K562 (cell line): ENCODE measurements around the gene PFKL. TPM values are rescaled to one million over a fixed set of nuclear protein-coding genes. Genes with fewer than 3 reads are reported as not detected.

ENCODE experiments used
- CUX1 ChIP-seq: fragments of 200-800 bp; sonication (Bioruptor generic); IDR thresholded peaks from 2 replicates; pipeline ENCODE4 v1.6.1; 2016; ENCODE audit warnings: missing genetic modification characterization, missing compliant biosample characterization
- ETV6 ChIP-seq, 3 experiments: fragments of 150-350 bp in 1 of 3; sonication (generic) in 1 of 3; formaldehyde crosslinking in 1 of 3; IDR thresholded peaks; 2 replicates each; pipeline versions ENCODE4 v1.6.1 to v1.8.0; 2014 to 2022; ENCODE audit warnings: borderline replicate concordance in 2 of 3, low read depth in 2 of 3, antibody characterized with exemption in 1 of 3, low read length in 1 of 3, mild to moderate bottlenecking in 1 of 3, missing genetic modification reagents in 1 of 3
- GTF3C2 ChIP-seq: IDR thresholded peaks from 3 replicates; pipeline ENCODE4 v1.6.1; 2011; ENCODE audit warnings: borderline replicate concordance, mild to moderate bottlenecking, moderate library complexity; ENCODE audit not compliant: insufficient read length; ENCODE audit errors: extremely low read depth
- JUN ChIP-seq, 2 experiments: sonication (generic) in 1 of 2; formaldehyde crosslinking in 1 of 2; IDR thresholded peaks; 2 replicates each; pipeline versions ENCODE4 v1.6.1 to v1.8.0; 2012 to 2022; ENCODE audit warnings: borderline replicate concordance in 2 of 2, mild to moderate bottlenecking in 2 of 2, improper control_type of control experiment in 1 of 2, low read depth in 1 of 2, low read length in 1 of 2, missing genetic modification reagents in 1 of 2
- MAFF ChIP-seq: IDR thresholded peaks from 2 replicates; pipeline ENCODE4 v1.6.1; 2012; ENCODE audit warnings: low read length, improper control_type of control experiment
- NFIX ChIP-seq: fragments of 250-450 bp; sonication (Bioruptor Pico); IDR thresholded peaks from 2 replicates; pipeline ENCODE4 v1.4.0; 2020; ENCODE audit warnings: low read depth, mild to moderate bottlenecking, moderate library complexity
- TAF9B ChIP-seq: fragments of 450-650 bp; IDR thresholded peaks from 2 replicates; pipeline ENCODE4 v1.6.1; 2018; ENCODE audit warnings: mild to moderate bottlenecking; ENCODE audit not compliant: partially characterized antibody
- TSHZ1 ChIP-seq: fragments of 250-450 bp; sonication (Bioruptor Pico); IDR thresholded peaks from 2 replicates; pipeline ENCODE4 v1.4.0; 2020; ENCODE audit warnings: mild to moderate bottlenecking, moderate library complexity
- ZNF12 ChIP-seq: sonication (generic); formaldehyde crosslinking; IDR thresholded peaks from 2 replicates; pipeline ENCODE4 v1.4.0; 2020; ENCODE audit warnings: mild to moderate bottlenecking, missing genetic modification reagents
- ZNF175 ChIP-seq: fragments of 200-800 bp; sonication (Bioruptor generic); IDR thresholded peaks from 2 replicates; pipeline ENCODE4 v1.6.1; 2016; ENCODE audit warnings: low read depth, mild to moderate bottlenecking, missing genetic modification characterization, missing compliant biosample characterization
- polyA plus RNA-seq, 8 experiments: library from polyadenylated mRNA; depleted of rRNA in 4 of 8; stranded (reverse) in 5 of 8; unstranded in 3 of 8; fragments of >200 nt; fragmentation: Nextera tagmentation in 2 of 8; fragmentation: Illumina TruSeq in 1 of 8; extraction: Ambion mirVana in 2 of 8; extraction: Trizol in 1 of 8; gene quantifications; 2 replicates each; pipeline versions ENCODE4 v1.2.1 to v1.2.3, GENCODE V29; 2011 to 2014; ENCODE audit warnings: inconsistent platforms in 1 of 8, missing spikeins in 1 of 8
- total RNA-seq, 7 experiments: library from RNA; depleted of rRNA in 6 of 7; stranded (reverse); fragments of >200 nt in 6 of 7; fragmentation: Illumina TruSeq in 2 of 7; extraction: Trizol in 2 of 7; gene quantifications; 2 replicates each; pipeline versions ENCODE4 v1.2.1 to v1.2.3, GENCODE V29; 2011 to 2021; ENCODE audit warnings: low replicate concordance in 1 of 7
- TF ChIP-seq, protein P1 (sequence below): fragments of 250-450 bp; sonication (Bioruptor Pico); IDR thresholded peaks from 2 replicates; pipeline ENCODE4 v1.5.0; 2021

PFKL gene
- total and polyA plus RNA-seq, 9 of the 15 experiments (the other 6 are each of a cell fraction or from before 2014, with no cell fraction given), result 1.1 to 124 (median 45.6) TPM

DNA sequence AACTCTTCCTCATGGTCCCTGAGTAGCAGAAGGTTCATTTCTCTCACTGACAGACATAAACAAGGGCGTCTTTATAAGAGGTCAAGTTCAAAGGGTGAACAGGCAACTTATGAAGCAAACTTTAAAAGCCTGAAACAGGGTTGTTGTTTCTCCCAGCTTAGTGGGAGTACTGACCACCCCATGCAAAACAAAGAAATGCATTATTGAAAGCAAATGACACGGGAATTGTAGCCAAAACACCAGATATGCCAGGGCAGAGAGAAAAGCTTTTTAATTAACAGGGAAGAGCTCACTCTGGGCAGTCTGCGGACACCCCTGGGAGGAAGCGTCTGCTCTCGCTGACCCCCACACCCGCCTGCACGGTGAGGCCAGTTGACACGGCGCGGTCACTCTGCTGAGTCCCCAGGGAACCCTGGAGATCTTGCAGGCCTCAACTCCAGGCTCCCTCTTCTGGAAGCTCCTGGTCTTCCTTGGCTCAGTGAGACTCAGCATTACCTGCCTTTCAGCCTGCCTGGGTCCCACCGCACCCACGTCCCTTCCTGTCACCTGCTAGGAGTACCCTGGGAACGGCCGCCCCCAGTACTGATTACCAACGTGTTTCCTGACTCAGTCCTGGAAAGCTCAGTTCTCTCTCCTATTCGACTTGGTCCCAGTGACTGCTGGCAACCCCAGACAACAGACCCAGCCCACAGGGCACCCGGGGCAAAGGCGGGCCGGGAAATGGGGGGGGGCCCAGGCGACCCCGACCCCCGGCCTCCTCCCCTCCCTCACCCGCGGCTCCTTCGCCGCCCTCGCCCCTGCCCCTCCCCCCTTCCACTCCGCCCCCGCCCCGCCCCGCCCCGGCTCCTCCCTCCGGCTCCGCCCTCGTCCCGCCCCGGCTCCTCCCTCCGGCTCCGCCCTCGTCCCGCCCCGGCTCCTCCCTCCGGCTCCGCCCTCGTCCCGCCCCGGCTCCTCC, 38.4 kb downstream of the PFKL start (continued):
- no peak for TF ChIP-seq TSHZ1 (CRISPR knock-in tag)
- no peak for TF ChIP-seq NFIX (CRISPR knock-in tag)
- TF ChIP-seq GTF3C2, result no peak
- TF ChIP-seq, protein P1, sequence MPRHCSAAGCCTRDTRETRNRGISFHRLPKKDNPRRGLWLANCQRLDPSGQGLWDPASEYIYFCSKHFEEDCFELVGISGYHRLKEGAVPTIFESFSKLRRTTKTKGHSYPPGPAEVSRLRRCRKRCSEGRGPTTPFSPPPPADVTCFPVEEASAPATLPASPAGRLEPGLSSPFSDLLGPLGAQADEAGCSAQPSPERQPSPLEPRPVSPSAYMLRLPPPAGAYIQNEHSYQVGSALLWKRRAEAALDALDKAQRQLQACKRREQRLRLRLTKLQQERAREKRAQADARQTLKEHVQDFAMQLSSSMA (CRISPR knock-in tag), result no peak
- TF ChIP-seq TAF9B, result no peak
- no peak for TF ChIP-seq ETV6 (IDR thresholded peaks at IDR 0.05; ENCODE audit: borderline replicate concordance in 1 of 2, low read depth in 2 of 2, low read length in 1 of 2)
- no peak for TF ChIP-seq ETV6 (CRISPR knock-in tag; IDR thresholded peaks at IDR 0.05; ENCODE audit: borderline replicate concordance)
- TF ChIP-seq ZNF175 (CRISPR knock-in tag), result no peak
- no peak for TF ChIP-seq CUX1 (CRISPR knock-in tag)
- TF ChIP-seq ZNF12 (CRISPR knock-in tag), result no peak
- TF ChIP-seq MAFF, result no peak
- no peak for TF ChIP-seq JUN (IDR thresholded peaks at IDR 0.05; ENCODE audit: borderline replicate concordance, low read depth, low read length)
- TF ChIP-seq JUN (CRISPR knock-in tag; IDR thresholded peaks at IDR 0.05; ENCODE audit: borderline replicate concordance), result no peak
